Liver (tissue), 3 donors: ENCODE measurements around the gene DFFB.

Source experiments
- CTCF ChIP-seq: fragments of 150-350 bp; IDR thresholded peaks from 2 replicates; pipeline ENCODE4 v1.5.1; 2017; ENCODE audit warnings: improper control_type of control experiment, low read depth, low read length; ENCODE audit not compliant: missing input control
- EGR1 ChIP-seq, 2 donors: IDR thresholded peaks; 2 replicates each; pipeline ENCODE4 v1.6.1; 2016 to 2018; ENCODE audit warnings: antibody characterized with exemption in 2 of 2, low read depth in 2 of 2
- FOXA1 ChIP-seq: IDR thresholded peaks from 2 replicates; pipeline ENCODE4 v1.6.1; 2016; ENCODE audit warnings: antibody characterized with exemption
- GABPA ChIP-seq, 2 donors: IDR thresholded peaks in 1 of 2; conservative IDR thresholded peaks in 1 of 2; 2 replicates each; pipeline ENCODE4 v1.6.1; 2016; ENCODE audit warnings: antibody characterized with exemption in 2 of 2, mild to moderate bottlenecking in 1 of 2, moderate library complexity in 1 of 2
- HNF4A ChIP-seq, 2 donors: conservative IDR thresholded peaks; 2 replicates each; pipeline ENCODE4 v1.6.1; 2016; ENCODE audit warnings: antibody characterized with exemption in 2 of 2, mild to moderate bottlenecking in 2 of 2
- JUND ChIP-seq, 2 donors: IDR thresholded peaks; 2 replicates each; pipeline ENCODE4 v1.6.1; 2016; ENCODE audit warnings: antibody characterized with exemption in 2 of 2
- MAX ChIP-seq: IDR thresholded peaks from 2 replicates; pipeline ENCODE4 v1.6.1; 2016; ENCODE audit warnings: antibody characterized with exemption
- REST ChIP-seq: IDR thresholded peaks from 2 replicates; pipeline ENCODE4 v1.6.1; 2016; ENCODE audit warnings: antibody characterized with exemption, mild to moderate bottlenecking
- RXRA ChIP-seq, 2 donors: IDR thresholded peaks; 2 replicates each; pipeline ENCODE4 v1.6.1; 2017 to 2018; ENCODE audit warnings: antibody characterized with exemption in 2 of 2, mild to moderate bottlenecking in 1 of 2
- TAF1 ChIP-seq: conservative IDR thresholded peaks from 2 replicates; pipeline ENCODE4 v1.6.1; 2016; ENCODE audit warnings: antibody characterized with exemption, mild to moderate bottlenecking
- YY1 ChIP-seq: IDR thresholded peaks from 2 replicates; pipeline ENCODE4 v1.6.1; 2016; ENCODE audit warnings: antibody characterized with exemption, mild to moderate bottlenecking
- ZBTB33 ChIP-seq: IDR thresholded peaks from 2 replicates; pipeline ENCODE4 v1.6.1; 2016; ENCODE audit warnings: antibody characterized with exemption
- TF ChIP-seq, protein P1 (sequence below): IDR thresholded peaks from 2 replicates; pipeline ENCODE4 v1.6.1; 2016; ENCODE audit warnings: antibody characterized with exemption
- donor health status: healthy.
- donor health status: healthy.

DNA sequence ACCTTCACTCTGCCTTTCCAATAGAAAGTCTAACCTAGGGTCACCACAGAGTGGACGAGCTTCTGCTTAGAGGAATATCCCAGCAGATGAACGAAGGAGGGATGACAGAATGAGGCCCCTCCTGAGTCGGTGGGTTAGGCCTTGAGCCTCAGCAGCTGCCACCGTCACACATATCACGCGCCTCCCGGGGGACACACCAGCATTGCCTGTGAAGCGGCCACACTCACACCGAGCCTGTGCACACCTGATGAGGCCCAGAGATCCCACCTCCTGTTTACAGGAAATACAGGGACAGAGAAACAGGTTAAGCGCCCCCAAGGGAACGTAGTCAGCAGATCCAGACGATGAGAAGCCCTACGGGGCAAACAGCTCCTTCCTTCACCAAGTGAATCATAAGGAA, 35.8 kb upstream of the DFFB start:
- no peak for TF ChIP-seq CTCF
- TF ChIP-seq EGR1 (IDR thresholded peaks at IDR 0.05; ENCODE audit: low read depth in 2 of 2) = no peak
- no peak for TF ChIP-seq ZBTB33
- TF ChIP-seq JUND (IDR thresholded peaks at IDR 0.05) = no peak
- TF ChIP-seq YY1 = no peak
- no peak for TF ChIP-seq TAF1
- TF ChIP-seq REST = no peak
- TF ChIP-seq FOXA1 = no peak
- TF ChIP-seq GABPA (IDR thresholded peaks at IDR 0.05 in 1 of 2, conservative IDR thresholded peaks at IDR 0.05 in 1 of 2) = no peak
- TF ChIP-seq MAX = no peak
- TF ChIP-seq, protein P1, sequence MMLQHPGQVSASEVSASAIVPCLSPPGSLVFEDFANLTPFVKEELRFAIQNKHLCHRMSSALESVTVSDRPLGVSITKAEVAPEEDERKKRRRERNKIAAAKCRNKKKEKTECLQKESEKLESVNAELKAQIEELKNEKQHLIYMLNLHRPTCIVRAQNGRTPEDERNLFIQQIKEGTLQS = no peak
- no peak for TF ChIP-seq RXRA (IDR thresholded peaks at IDR 0.05)
- TF ChIP-seq HNF4A (conservative IDR thresholded peaks at IDR 0.05) = no peak
